Adrenal gland (tissue), 12 donors: Measurements from ENCODE around the gene OAT. TPM values are rescaled to one million over a fixed set of nuclear protein-coding genes. Genes with fewer than 3 reads are reported as not detected.

ENCODE experiments used
- DNase-seq, 7 donors: peaks; one replicate each; pipeline ENCODE4 v3.0.0-alpha.2; 2019 to 2020
- H3K27ac ChIP-seq, 5 donors: fragments of 200-600 bp; sonication (generic) in 4 of 5; 1 replicate in 3 of 5; 2 replicates in 2 of 5; pipeline versions ENCODE4 v1.5.1 to v1.8.0; 2016 to 2020; ENCODE audit warnings: mild to moderate bottlenecking in 1 of 5
- H3K27me3 ChIP-seq: fragments of 200-600 bp; 2 replicates; pipeline ENCODE4 v1.8.0; 2021
- H3K36me3 ChIP-seq, 2 donors: fragments of 200-600 bp; replicated peaks in 1 of 2; 1 replicate in 1 of 2; 2 replicates in 1 of 2; pipeline versions ENCODE4 v1.5.1 to v1.8.0; 2018 to 2022
- H3K4me1 ChIP-seq, 2 donors: fragments of 200-600 bp; replicated peaks in 1 of 2; 1 replicate in 1 of 2; 2 replicates in 1 of 2; pipeline versions ENCODE4 v1.5.1 to v1.8.0; 2018 to 2021
- H3K4me3 ChIP-seq, 4 donors: fragments of 200-600 bp; sonication (generic) in 3 of 4; one replicate each; pipeline ENCODE4 v1.5.1; 2016 to 2018
- H3K9me3 ChIP-seq, 3 donors: fragments of 200-600 bp; sonication (generic) in 1 of 3; replicated peaks in 1 of 3; 1 replicate in 2 of 3; 2 replicates in 1 of 3; pipeline versions ENCODE4 v1.5.1 to v1.8.0; 2016 to 2021
- CTCF ChIP-seq, 6 experiments: fragments of 450-650 bp in 4 of 6; fragments of 200-600 bp in 2 of 6; sonication (generic) in 1 of 6; IDR thresholded peaks; 1 replicate in 5 of 6; 2 replicates in 1 of 6; pipeline versions ENCODE4 v1.5.1 to v1.8.0; 2016 to 2021; ENCODE audit warnings: antibody characterized with exemption in 6 of 6, mild to moderate bottlenecking in 2 of 6, moderate library complexity in 1 of 6
- POLR2A ChIP-seq, 2 donors: fragments of 450-650 bp; IDR thresholded peaks; one replicate each; pipeline ENCODE4 v1.6.1; 2017; ENCODE audit warnings: antibody characterized with exemption in 2 of 2, mild to moderate bottlenecking in 2 of 2, moderate library complexity in 1 of 2
- WGBS, 4 donors: extraction: QIAGEN DNeasy Blood & Tissue Kit in 2 of 4; methylation state at CpG; one replicate each; pipeline versions ENCODE4 v1.1.5 to v1.1.7; 2013 to 2017; 5-methylcytosine and 5-hydroxymethylcytosine counted together
- intact Hi-C, 2 donors: fragments of 100-400 bp; cut with DNase I; formaldehyde crosslinking; loops; one replicate each; pipeline versions ENCODE4 v1.14.1 to v1.15.0; 2022 to 2023
- polyA plus RNA-seq, 3 donors: library from polyadenylated mRNA; stranded (reverse); fragments of 200-250 nt in 2 of 3; fragments of 350-450 nt in 1 of 3; fragmentation: Illumina TruSeq in 1 of 3; extraction: RNeasy Lipid Tissue Mini Kit (QIAGEN cat#74804) in 1 of 3; gene quantifications; one replicate each; pipeline ENCODE4 v1.2.3, GENCODE V29; 2013 to 2014
- total RNA-seq, 9 donors: library from RNA; depleted of rRNA in 4 of 9; stranded (reverse); fragments of >200 nt in 4 of 9; fragments of 120-200 nt in 1 of 9; fragmentation: NEBNext Ultra II Directional in 1 of 9; extraction: Animal tissue kit (Norgen Biotek cat#: 25700) in 1 of 9; gene quantifications; one replicate each; pipeline versions ENCODE4 v1.1.0 to v1.2.4, GENCODE V29; 2013 to 2023
- donor health status: healthy with polysubstance abuse.
- donor health status: Bipolar disorder and iron deficiency.
- donor health status: DM: yes; HTN: yes; CAD: no.
- donor health status: DM: no; HTN: no; CAD: no.
- donor health status: DM: no; HTN: no; CAD: no.
- donor health status: DM: yes; HTN: yes; CAD: no.

The OAT gene
- total and polyA plus RNA-seq, 12 donors: 39.7 to 244 (median 159) TPM

DNA sequence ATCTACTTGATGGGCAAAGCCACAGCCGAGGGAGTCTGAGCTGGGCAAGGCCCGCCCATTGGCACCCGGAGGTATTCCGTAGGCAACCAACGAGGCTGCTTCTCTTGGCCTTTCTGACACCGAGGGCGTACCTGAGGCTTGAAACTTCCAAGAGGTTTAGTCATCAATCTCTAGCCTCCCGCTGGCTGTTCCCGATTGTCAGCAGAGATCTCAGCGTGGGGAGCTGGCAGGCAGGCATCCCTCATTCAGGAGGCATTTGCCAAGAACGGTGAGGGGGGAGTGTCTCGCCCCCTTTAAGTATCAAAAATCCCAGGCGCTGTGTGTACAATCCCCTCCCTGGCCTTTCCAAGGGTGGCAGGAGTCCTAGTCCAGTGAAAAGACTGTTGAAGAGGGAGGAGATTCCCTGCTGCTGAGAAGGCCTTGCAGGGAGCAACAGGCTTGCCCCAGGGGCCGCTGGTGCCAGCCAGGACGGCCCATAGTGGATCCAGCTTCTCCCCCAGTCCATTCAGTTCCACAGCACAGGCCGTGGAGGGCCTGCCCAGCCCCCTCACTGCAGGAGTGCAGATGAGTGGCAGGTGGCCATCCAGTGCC lies 39.7 kb downstream of the OAT start:
- WGBS, 4 donors: 72 to 83% (median 74%) methylated on average over 14 to 16 of the region's 16 CpGs
- Histone ChIP-seq H3K4me1 (no peaks in the 10 kb centered on the region), H3K4me3 (no peak overlapping the region), H3K9me3 (no peaks in the 10 kb centered on the region), H3K27me3 (peaks cover 9% of the 10 kb centered on the region), H3K27ac (no peak overlapping the region), H3K36me3 (no peaks in the 10 kb centered on the region)
- intact Hi-C loops: no loop called here
- TF ChIP-seq POLR2A (IDR thresholded peaks at IDR 0.05) (no peak), CTCF (IDR thresholded peaks at IDR 0.05) (no peak)
- no peak for DNase-seq

DNA sequence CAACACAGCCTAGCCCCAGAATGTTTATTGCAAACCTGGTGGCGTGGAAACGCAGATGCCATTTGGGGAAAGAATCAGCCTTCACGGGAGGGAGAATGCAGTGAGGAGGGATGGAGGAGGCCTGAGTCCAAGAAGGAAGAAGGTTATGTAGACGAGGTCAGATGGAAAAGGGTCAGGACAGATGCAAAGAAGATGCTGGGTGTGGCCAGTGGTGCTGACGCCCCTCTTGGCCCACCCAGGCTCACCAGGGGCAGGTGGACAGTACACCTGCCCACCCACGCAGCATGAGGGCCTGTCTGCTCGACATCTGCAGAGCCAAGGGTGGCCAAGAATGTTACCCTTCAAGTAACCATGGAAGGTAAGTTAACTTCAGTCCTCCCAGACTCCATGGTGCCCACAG lies 40.5 kb downstream of the OAT start:
- DNase-seq: no peak
- no peaks in the 10 kb centered on the region for H3K9me3 ChIP-seq
- H3K4me3 ChIP-seq: no peak overlapping the region
- no peaks in the 10 kb centered on the region for H3K36me3 ChIP-seq
- peaks cover 9% of the 10 kb centered on the region for H3K27me3 ChIP-seq
- H3K27ac ChIP-seq: no peak overlapping the region
- no peaks in the 10 kb centered on the region for H3K4me1 ChIP-seq
- WGBS, 4 donors: 70 to 75% (median 73%) methylated on average over 5 to 7 of the region's 7 CpGs
- intact Hi-C loops: no loop called here
- no peak for TF ChIP-seq POLR2A (IDR thresholded peaks at IDR 0.05)
- TF ChIP-seq CTCF (IDR thresholded peaks at IDR 0.05): no peak

- Histone ChIP-seq H3K4me1 (no peaks in the 10 kb centered on the region), H3K27me3 (peaks cover 9% of the 10 kb centered on the region), H3K9me3 (no peaks in the 10 kb centered on the region), H3K36me3 (no peaks in the 10 kb centered on the region), H3K4me3 (no peak overlapping the region), H3K27ac (no peak overlapping the region)
- WGBS, 4 donors: 71 to 89% (median 86%) methylated on average over 8 of the region's 8 CpGs
- no peak for DNase-seq
- intact Hi-C loops: no loop called here
- TF ChIP-seq CTCF (IDR thresholded peaks at IDR 0.05): no peak
Observed at GRCh38 chr10:124377101-124377500, 41.6 kb downstream of the OAT start.

- Histone ChIP-seq H3K36me3 (no peaks in the 10 kb centered on the region), H3K27me3 (peaks cover 6% of the 10 kb centered on the region), H3K4me1 (no peaks in the 10 kb centered on the region), H3K4me3 (no peak overlapping the region), H3K9me3 (no peaks in the 10 kb centered on the region), H3K27ac (no peak overlapping the region)
- TF ChIP-seq POLR2A (IDR thresholded peaks at IDR 0.05) (no peak), CTCF (IDR thresholded peaks at IDR 0.05) (no peak)
- intact Hi-C loops: no loop called here
- WGBS, 4 donors: 82 to 87% (median 84%) methylated on average over 9 of the region's 9 CpGs
- peak in 1 of 7 donors; percentile 2 for DNase-seq
Observed at GRCh38 chr10:124376411-124376810, 42.3 kb downstream of the OAT start.
